SK-N-SH treated with all-trans-retinoic acid at 6 μM for 48 hours (cell line): ENCODE data around the gene FAM20C.

ENCODE experiments used
- ATAC-seq: fragments of 200-7000 bp; cut with Tn5 transposase; 3 replicates; pipeline ENCODE4 v1.9.1; 2020; ENCODE audit warnings: mild to moderate bottlenecking, moderate library complexity
- ARNTL ChIP-seq: fragments of 450-650 bp; formaldehyde crosslinking; IDR thresholded peaks from 2 replicates; pipeline ENCODE4 v1.5.0; 2020; ENCODE audit warnings: low read depth, mild to moderate bottlenecking, moderate library complexity, borderline replicate concordance
- BACH2 ChIP-seq: fragments of 250-450 bp; sonication (Bioruptor Pico); IDR thresholded peaks from 2 replicates; pipeline ENCODE4 v1.9.0; 2021; ENCODE audit warnings: mild to moderate bottlenecking, borderline replicate concordance
- CREB5 ChIP-seq: fragments of 250-450 bp; sonication (Bioruptor Pico); IDR thresholded peaks from 2 replicates; pipeline ENCODE4 v1.5.1; 2020; ENCODE audit warnings: low read depth, mild to moderate bottlenecking, moderate library complexity
- CSDC2 ChIP-seq: fragments of 250-450 bp; sonication (Bioruptor Pico); IDR thresholded peaks from 2 replicates; pipeline ENCODE4 v1.5.0; 2020; ENCODE audit warnings: mild to moderate bottlenecking, moderate library complexity
- CSRNP3 ChIP-seq: fragments of 250-450 bp; sonication (Bioruptor Pico); IDR thresholded peaks from 2 replicates; pipeline ENCODE4 v1.5.1; 2021; ENCODE audit warnings: mild to moderate bottlenecking, moderate library complexity
- ESRRG ChIP-seq: fragments of 250-450 bp; sonication (Bioruptor Pico); IDR thresholded peaks from 2 replicates; pipeline ENCODE4 v1.6.1; 2021; ENCODE audit warnings: mild to moderate bottlenecking
- GLIS3 ChIP-seq: fragments of 250-450 bp; sonication (Bioruptor Pico); IDR thresholded peaks from 2 replicates; pipeline ENCODE4 v1.5.0; 2020; ENCODE audit warnings: mild to moderate bottlenecking, moderate library complexity
- ISL1 ChIP-seq: fragments of 250-450 bp; sonication (Bioruptor Pico); IDR thresholded peaks from 2 replicates; pipeline ENCODE4 v2.1.2; 2022; ENCODE audit warnings: mild to moderate bottlenecking, moderate library complexity
- OSR1 ChIP-seq: fragments of 250-450 bp; sonication (Bioruptor Pico); IDR thresholded peaks from 2 replicates; pipeline ENCODE4 v1.8.0; 2022; ENCODE audit warnings: moderate library complexity, mild to moderate bottlenecking, inconsistent platforms
- PPARA ChIP-seq: fragments of 250-450 bp; sonication (Bioruptor Pico); IDR thresholded peaks from 2 replicates; pipeline ENCODE4 v1.5.0; 2020; ENCODE audit warnings: mild to moderate bottlenecking, borderline replicate concordance
- RARB ChIP-seq: fragments of 250-450 bp; sonication (Bioruptor Pico); IDR thresholded peaks from 2 replicates; pipeline ENCODE4 v1.8.0; 2021; ENCODE audit warnings: mild to moderate bottlenecking, moderate library complexity
- SNAI2 ChIP-seq: fragments of 250-450 bp; sonication (Bioruptor Pico); IDR thresholded peaks from 2 replicates; pipeline ENCODE4 v1.5.0; 2020; ENCODE audit warnings: mild to moderate bottlenecking, moderate library complexity
- TOX ChIP-seq: fragments of 250-450 bp; sonication (Bioruptor Pico); IDR thresholded peaks from 2 replicates; pipeline ENCODE4 v1.8.0; 2021; ENCODE audit warnings: mild to moderate bottlenecking, moderate library complexity, borderline replicate concordance
- ZC3H10 ChIP-seq: fragments of 250-450 bp; sonication (Bioruptor Pico); IDR thresholded peaks from 2 replicates; pipeline ENCODE4 v1.5.1; 2021; ENCODE audit warnings: mild to moderate bottlenecking, moderate library complexity
- ZFP3 ChIP-seq: fragments of 250-450 bp; sonication (Bioruptor Pico); IDR thresholded peaks from 2 replicates; pipeline ENCODE4 v1.5.0; 2020; ENCODE audit warnings: mild to moderate bottlenecking, moderate library complexity
- ZFP30 ChIP-seq: fragments of 450-650 bp; formaldehyde crosslinking; IDR thresholded peaks from 2 replicates; pipeline ENCODE4 v1.5.0; 2022; ENCODE audit warnings: mild to moderate bottlenecking, moderate library complexity
- ZNF565 ChIP-seq: fragments of 450-650 bp; formaldehyde crosslinking; conservative IDR thresholded peaks from 2 replicates; pipeline ENCODE4 v1.5.0; 2020; ENCODE audit warnings: low read depth, mild to moderate bottlenecking, moderate library complexity
- ZNF8 ChIP-seq: fragments of 450-650 bp; formaldehyde crosslinking; IDR thresholded peaks from 2 replicates; pipeline ENCODE4 v1.5.0; 2020; ENCODE audit warnings: mild to moderate bottlenecking, moderate library complexity
- TF ChIP-seq, protein P1 (sequence below): fragments of 250-450 bp; sonication (Bioruptor Pico); IDR thresholded peaks from 2 replicates; pipeline ENCODE4 v1.8.0; 2021; ENCODE audit warnings: low read depth, mild to moderate bottlenecking, moderate library complexity, borderline replicate concordance
- TF ChIP-seq, protein P2 (sequence below): fragments of 250-450 bp; sonication (Bioruptor Pico); IDR thresholded peaks from 2 replicates; pipeline ENCODE4 v1.5.0; 2020; ENCODE audit warnings: mild to moderate bottlenecking, moderate library complexity
- TF ChIP-seq, protein P3 (sequence below): fragments of 250-450 bp; sonication (Bioruptor Pico); IDR thresholded peaks from 2 replicates; pipeline ENCODE4 v1.8.0; 2020; ENCODE audit warnings: mild to moderate bottlenecking, moderate library complexity, borderline replicate concordance

FAM20C gene

GRCh38 chr7:299628-300027, 107.3 kb downstream of the FAM20C start:
- TF ChIP-seq BACH2, result no peak
- TF ChIP-seq OSR1 (CRISPR knock-in tag), result no peak
- TF ChIP-seq, protein P1, sequence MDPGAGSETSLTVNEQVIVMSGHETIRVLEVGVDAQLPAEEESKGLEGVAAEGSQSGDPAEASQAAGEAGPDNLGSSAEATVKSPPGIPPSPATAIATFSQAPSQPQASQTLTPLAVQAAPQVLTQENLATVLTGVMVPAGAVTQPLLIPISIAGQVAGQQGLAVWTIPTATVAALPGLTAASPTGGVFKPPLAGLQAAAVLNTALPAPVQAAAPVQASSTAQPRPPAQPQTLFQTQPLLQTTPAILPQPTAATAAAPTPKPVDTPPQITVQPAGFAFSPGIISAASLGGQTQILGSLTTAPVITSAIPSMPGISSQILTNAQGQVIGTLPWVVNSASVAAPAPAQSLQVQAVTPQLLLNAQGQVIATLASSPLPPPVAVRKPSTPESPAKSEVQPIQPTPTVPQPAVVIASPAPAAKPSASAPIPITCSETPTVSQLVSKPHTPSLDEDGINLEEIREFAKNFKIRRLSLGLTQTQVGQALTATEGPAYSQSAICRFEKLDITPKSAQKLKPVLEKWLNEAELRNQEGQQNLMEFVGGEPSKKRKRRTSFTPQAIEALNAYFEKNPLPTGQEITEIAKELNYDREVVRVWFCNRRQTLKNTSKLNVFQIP (CRISPR knock-in tag), result no peak
- TF ChIP-seq CSRNP3 (CRISPR knock-in tag), result no peak
- no peak for TF ChIP-seq ARNTL (CRISPR knock-in tag)
- TF ChIP-seq CREB5, result no peak
- TF ChIP-seq PPARA (CRISPR knock-in tag), result no peak
- TF ChIP-seq ZNF565, result no peak
- no peak for TF ChIP-seq ZFP30 (CRISPR knock-in tag)
- TF ChIP-seq SNAI2, result no peak
- TF ChIP-seq ZC3H10, result no peak
- TF ChIP-seq, protein P2, sequence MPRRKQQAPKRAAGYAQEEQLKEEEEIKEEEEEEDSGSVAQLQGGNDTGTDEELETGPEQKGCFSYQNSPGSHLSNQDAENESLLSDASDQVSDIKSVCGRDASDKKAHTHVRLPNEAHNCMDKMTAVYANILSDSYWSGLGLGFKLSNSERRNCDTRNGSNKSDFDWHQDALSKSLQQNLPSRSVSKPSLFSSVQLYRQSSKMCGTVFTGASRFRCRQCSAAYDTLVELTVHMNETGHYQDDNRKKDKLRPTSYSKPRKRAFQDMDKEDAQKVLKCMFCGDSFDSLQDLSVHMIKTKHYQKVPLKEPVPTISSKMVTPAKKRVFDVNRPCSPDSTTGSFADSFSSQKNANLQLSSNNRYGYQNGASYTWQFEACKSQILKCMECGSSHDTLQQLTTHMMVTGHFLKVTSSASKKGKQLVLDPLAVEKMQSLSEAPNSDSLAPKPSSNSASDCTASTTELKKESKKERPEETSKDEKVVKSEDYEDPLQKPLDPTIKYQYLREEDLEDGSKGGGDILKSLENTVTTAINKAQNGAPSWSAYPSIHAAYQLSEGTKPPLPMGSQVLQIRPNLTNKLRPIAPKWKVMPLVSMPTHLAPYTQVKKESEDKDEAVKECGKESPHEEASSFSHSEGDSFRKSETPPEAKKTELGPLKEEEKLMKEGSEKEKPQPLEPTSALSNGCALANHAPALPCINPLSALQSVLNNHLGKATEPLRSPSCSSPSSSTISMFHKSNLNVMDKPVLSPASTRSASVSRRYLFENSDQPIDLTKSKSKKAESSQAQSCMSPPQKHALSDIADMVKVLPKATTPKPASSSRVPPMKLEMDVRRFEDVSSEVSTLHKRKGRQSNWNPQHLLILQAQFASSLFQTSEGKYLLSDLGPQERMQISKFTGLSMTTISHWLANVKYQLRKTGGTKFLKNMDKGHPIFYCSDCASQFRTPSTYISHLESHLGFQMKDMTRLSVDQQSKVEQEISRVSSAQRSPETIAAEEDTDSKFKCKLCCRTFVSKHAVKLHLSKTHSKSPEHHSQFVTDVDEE (CRISPR knock-in tag), result no peak
- no peak for TF ChIP-seq RARB (CRISPR knock-in tag)
- TF ChIP-seq CSDC2 (CRISPR knock-in tag), result no peak
- TF ChIP-seq ZNF8 (CRISPR knock-in tag), result no peak
- TF ChIP-seq TOX (CRISPR knock-in tag), result no peak
- TF ChIP-seq, protein P3, sequence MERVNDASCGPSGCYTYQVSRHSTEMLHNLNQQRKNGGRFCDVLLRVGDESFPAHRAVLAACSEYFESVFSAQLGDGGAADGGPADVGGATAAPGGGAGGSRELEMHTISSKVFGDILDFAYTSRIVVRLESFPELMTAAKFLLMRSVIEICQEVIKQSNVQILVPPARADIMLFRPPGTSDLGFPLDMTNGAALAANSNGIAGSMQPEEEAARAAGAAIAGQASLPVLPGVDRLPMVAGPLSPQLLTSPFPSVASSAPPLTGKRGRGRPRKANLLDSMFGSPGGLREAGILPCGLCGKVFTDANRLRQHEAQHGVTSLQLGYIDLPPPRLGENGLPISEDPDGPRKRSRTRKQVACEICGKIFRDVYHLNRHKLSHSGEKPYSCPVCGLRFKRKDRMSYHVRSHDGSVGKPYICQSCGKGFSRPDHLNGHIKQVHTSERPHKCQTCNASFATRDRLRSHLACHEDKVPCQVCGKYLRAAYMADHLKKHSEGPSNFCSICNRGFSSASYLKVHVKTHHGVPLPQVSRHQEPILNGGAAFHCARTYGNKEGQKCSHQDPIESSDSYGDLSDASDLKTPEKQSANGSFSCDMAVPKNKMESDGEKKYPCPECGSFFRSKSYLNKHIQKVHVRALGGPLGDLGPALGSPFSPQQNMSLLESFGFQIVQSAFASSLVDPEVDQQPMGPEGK, result no peak
- no peak for TF ChIP-seq GLIS3
- no peak for TF ChIP-seq ISL1 (CRISPR knock-in tag)
- ATAC-seq, result no peak

- no peak for ATAC-seq
- TF ChIP-seq RARB (CRISPR knock-in tag) (no peak), CSRNP3 (CRISPR knock-in tag) (no peak), ZNF8 (CRISPR knock-in tag) (no peak)
- TF ChIP-seq, all 23 proteins: peak for 0
Measured at GRCh38 chr7:300048-300447, 107.7 kb downstream of the FAM20C start.

GRCh38 chr7:300546-301290, 108.3 kb downstream of the FAM20C start:
- no peak for ATAC-seq
- TF ChIP-seq TOX (CRISPR knock-in tag) (no peak), ZFP3 (CRISPR knock-in tag) (no peak), ZNF8 (CRISPR knock-in tag) (no peak), ESRRG (CRISPR knock-in tag) (no peak), PPARA (CRISPR knock-in tag) (no peak), ISL1 (CRISPR knock-in tag) (no peak), SNAI2 (no peak)
- TF ChIP-seq, protein P3, result no peak
- TF ChIP-seq, protein P2 (CRISPR knock-in tag), result no peak
